ENCODE data around the gene ABCC12. TPM values are rescaled to one million over a fixed set of nuclear protein-coding genes. Genes with fewer than 3 reads are reported as not detected.

Gene ABCC12
- total and polyA plus RNA-seq, 2 of the 8 experiments (the other 6 are each of a cell fraction or from before 2014, with no cell fraction given): 0.05 TPM; not detected in 1

DNA sequence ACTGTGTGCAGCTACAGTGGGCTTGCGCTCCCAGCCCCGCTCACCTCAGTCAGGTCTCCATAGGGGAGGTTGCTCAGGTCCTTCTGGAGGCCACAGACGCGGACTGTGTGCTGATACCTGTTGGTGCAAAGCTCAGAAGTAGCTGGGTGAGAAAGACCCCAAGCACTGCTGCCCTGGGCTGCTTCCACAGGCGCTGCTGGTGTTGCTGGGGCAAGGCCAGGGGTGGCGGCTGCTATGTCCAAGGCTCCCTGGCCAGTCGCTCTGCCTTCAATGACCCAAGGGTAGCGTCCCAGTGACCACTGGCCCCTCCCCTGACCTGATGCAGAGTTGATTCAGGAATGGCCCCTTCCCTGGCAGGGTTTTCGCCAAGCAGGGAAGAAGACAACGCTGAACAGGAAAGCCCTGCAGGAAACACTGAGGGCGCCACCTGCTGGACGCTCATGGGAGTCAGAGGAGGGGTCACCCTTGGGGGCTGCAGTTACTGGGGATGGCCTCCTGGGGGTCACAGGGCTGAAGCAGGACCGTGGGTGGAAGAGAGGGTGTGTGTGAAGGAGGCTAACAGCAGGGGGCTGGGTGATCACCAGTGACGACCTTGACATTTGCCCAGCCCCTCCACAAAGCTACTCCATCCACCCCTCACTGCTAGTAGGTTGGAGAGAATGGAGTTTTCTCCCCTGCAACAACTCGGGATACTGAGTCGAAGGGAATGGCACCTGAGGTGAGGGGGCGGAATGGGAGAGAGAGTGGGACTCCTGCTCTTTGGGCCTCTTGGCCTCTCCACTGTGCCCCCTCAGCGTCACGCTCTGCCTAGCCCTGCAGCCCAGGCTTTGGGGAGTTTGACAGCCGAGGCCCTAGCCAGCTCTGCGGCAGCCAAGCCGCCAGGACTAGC, 38.3 kb downstream of the ABCC12 start:
- no peaks in the 10 kb centered on the region for H4K20me1 ChIP-seq (replicated peaks in 1 of 2; ENCODE audit: control insufficient read depth in 1 of 2, insufficient read depth in 2 of 2, low read length in 2 of 2)
- H3K27ac ChIP-seq (ENCODE audit: low read depth, low read length): no peak overlapping the region
- peak; percentile 77 for FAIRE-seq
- H2AFZ ChIP-seq (ENCODE audit: low read length): peak overlapping the region; percentile 90
- peak overlapping the region; percentile 15 for H3K4ac ChIP-seq (replicated peaks; ENCODE audit: insufficient read length, low read depth, low read length)
- no peaks in the 10 kb centered on the region for H3K9me3 ChIP-seq (ENCODE audit: insufficient read depth in 2 of 2, low read depth in 1 of 2, low read length in 1 of 2)
- no peak overlapping the region for H3K56ac ChIP-seq (replicated peaks; ENCODE audit: insufficient read length, low read depth, low read length)
- H2BK5ac ChIP-seq (ENCODE audit: low read depth, low read length): no peak overlapping the region; the same call in 1 of the 2 replicates
- H3K79me2 ChIP-seq (ENCODE audit: control insufficient read depth in 1 of 2, insufficient read depth in 2 of 2, low read length in 2 of 2): no peaks in the 10 kb centered on the region
- no peaks in the 10 kb centered on the region for H3K4me1 ChIP-seq (replicated peaks in 1 of 4; ENCODE audit: control insufficient read depth in 3 of 4, insufficient read depth in 4 of 4, low read length in 3 of 4)
- no peak overlapping the region; the same call in 1 of the 2 replicates for H4K8ac ChIP-seq (ENCODE audit: extremely low read depth, insufficient read depth, low read length)
- H2BK20ac ChIP-seq (ENCODE audit: low read length): no peak overlapping the region
- H3K9ac ChIP-seq (replicated peaks in 1 of 4; ENCODE audit: extremely low read depth in 1 of 4, low read depth in 3 of 4, low read length in 3 of 4): no peak overlapping the region
- H4K91ac ChIP-seq (replicated peaks; ENCODE audit: insufficient read length, low read length): peak overlapping the region; percentile 22
- ChIA-PET POLR2A (ENCODE audit: partially characterized antibody) (no interaction called here), CTCF (ENCODE audit: partially characterized antibody) (interaction anchor here (0.6 to 4.1 kb wide), 35 partner anchors 9 to 976 kb away, joined by 3 to 34 read pairs (median 4); no protein-coding TSS in a partner anchor)
- H3K23ac ChIP-seq (ENCODE audit: insufficient read length): no peak overlapping the region
- no peak overlapping the region for H3K14ac ChIP-seq (ENCODE audit: insufficient read length)
- no peak overlapping the region; the same call in 1 of the 2 replicates for H2BK15ac ChIP-seq (ENCODE audit: low read length)
- no peak overlapping the region for H4K5ac ChIP-seq (ENCODE audit: insufficient read length, low read depth, low read length)
- H3K27me3 ChIP-seq (replicated peaks in 1 of 4; ENCODE audit: control insufficient read depth in 3 of 4, extremely low read depth in 1 of 4, insufficient read depth in 3 of 4, low read length in 3 of 4): no peaks in the 10 kb centered on the region
- WGBS, 2 experiments (ENCODE audit: extremely low coverage in 1 of 2, insufficient coverage in 1 of 2, insufficient read length in 1 of 2, insufficient replicate concordance in 2 of 2, low coverage in 1 of 2, low lambda C conversion rate in 2 of 2, missing lambda C conversion rate in 1 of 2): 63% methylated on average over 22 of the region's 22 CpGs; no CpG with 5 or more reads in 1 of the 2 experiments
- DNase-seq (ENCODE audit: low read depth in 1 of 2, low spot score in 2 of 2): peak; percentile 71 to 97
- no peak overlapping the region for H2AK5ac ChIP-seq (ENCODE audit: low read depth, low read length)
- H3K4me3 ChIP-seq (ENCODE audit: extremely low read depth in 1 of 4, insufficient read depth in 2 of 4, low read depth in 3 of 4, low read length in 4 of 4): no peak overlapping the region
- no peak overlapping the region for H3K4me2 ChIP-seq (ENCODE audit: insufficient read depth in 1 of 2, low read depth in 2 of 2, low read length in 2 of 2)
- peak overlapping the region; percentile 56 for H3K18ac ChIP-seq (ENCODE audit: extremely low read depth, low read length)
- H3K36me3 ChIP-seq (ENCODE audit: control insufficient read depth in 2 of 4, insufficient read depth in 4 of 4, low read length in 3 of 4): no peaks in the 10 kb centered on the region
- H2BK120ac ChIP-seq (replicated peaks; ENCODE audit: low read depth, low read length): no peak overlapping the region
- no peak overlapping the region for H2BK12ac ChIP-seq (ENCODE audit: low read depth, low read length)
- H3K79me1 ChIP-seq (ENCODE audit: low read depth, low read length): no peaks in the 10 kb centered on the region
- H3K23me2 ChIP-seq (ENCODE audit: low read depth, low read length): no peaks in the 10 kb centered on the region
- TF ChIP-seq YY1 (IDR thresholded peaks at IDR 0.05; ENCODE audit: low read depth, low read length) (0 out of 2 replicates have a peak, but pooled peaks have one; percentile 33), EP300 (IDR thresholded peaks at IDR 0.05; ENCODE audit: borderline replicate concordance in 1 of 2, low read depth in 2 of 2, low read length in 2 of 2) (0 out of 3 replicates have a peak, but pooled peaks of 1 of the 2 experiments have one; percentile 17), E2F6 (IDR thresholded peaks at IDR 0.05) (no peak), RAD21 (IDR thresholded peaks at IDR 0.05 in 1 of 2, conservative IDR thresholded peaks at IDR 0.05 in 1 of 2; ENCODE audit: low read depth in 2 of 2, low read length in 2 of 2) (peak; percentile 81 to 89)
- TF ChIP-seq, protein P1, sequence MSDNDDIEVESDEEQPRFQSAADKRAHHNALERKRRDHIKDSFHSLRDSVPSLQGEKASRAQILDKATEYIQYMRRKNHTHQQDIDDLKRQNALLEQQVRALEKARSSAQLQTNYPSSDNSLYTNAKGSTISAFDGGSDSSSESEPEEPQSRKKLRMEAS (IDR thresholded peaks at IDR 0.05): 0 out of 2 replicates have a peak, but pooled peaks have one; percentile 19
- TF ChIP-seq, protein P2, sequence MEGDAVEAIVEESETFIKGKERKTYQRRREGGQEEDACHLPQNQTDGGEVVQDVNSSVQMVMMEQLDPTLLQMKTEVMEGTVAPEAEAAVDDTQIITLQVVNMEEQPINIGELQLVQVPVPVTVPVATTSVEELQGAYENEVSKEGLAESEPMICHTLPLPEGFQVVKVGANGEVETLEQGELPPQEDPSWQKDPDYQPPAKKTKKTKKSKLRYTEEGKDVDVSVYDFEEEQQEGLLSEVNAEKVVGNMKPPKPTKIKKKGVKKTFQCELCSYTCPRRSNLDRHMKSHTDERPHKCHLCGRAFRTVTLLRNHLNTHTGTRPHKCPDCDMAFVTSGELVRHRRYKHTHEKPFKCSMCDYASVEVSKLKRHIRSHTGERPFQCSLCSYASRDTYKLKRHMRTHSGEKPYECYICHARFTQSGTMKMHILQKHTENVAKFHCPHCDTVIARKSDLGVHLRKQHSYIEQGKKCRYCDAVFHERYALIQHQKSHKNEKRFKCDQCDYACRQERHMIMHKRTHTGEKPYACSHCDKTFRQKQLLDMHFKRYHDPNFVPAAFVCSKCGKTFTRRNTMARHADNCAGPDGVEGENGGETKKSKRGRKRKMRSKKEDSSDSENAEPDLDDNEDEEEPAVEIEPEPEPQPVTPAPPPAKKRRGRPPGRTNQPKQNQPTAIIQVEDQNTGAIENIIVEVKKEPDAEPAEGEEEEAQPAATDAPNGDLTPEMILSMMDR (IDR thresholded peaks at IDR 0.05; ENCODE audit: control extremely low read depth in 1 of 3, insufficient read depth in 1 of 3, low read depth in 1 of 3, low read length in 3 of 3): peak; percentile 99

All from H1 (cell line).